GM10248 (cell line): ENCODE measurements around the gene ZNF664.

Experiments used
- CTCF ChIA-PET: fragments of 300-600 bp; sonication (Branson Sonifier 250); formaldehyde crosslinking; extraction: SDS; loops from one replicate; lab custom pipeline; 2021; ENCODE audit warnings: antibody characterized with exemption; lab: Yijun Ruan, JAX
- POLR2A ChIA-PET: fragments of 350-650 bp; sonication (Branson Sonifier 250); formaldehyde crosslinking; extraction: SDS; loops from one replicate; lab custom pipeline; 2020; ENCODE audit warnings: antibody characterized with exemption; lab: Yijun Ruan, JAX
- DNase-seq: peaks from one replicate; pipeline ENCODE4 v3.0.0; 2012; ENCODE audit errors: extremely low spot score
- TF ChIP-seq, protein P1 (sequence below): IDR thresholded peaks from 2 replicates; pipeline ENCODE4 v1.5.1; 2012; ENCODE audit warnings: mild to moderate bottlenecking, low read depth; ENCODE audit errors: extremely low read depth, missing control alignments, control extremely low read depth

The ZNF664 gene

DNA sequence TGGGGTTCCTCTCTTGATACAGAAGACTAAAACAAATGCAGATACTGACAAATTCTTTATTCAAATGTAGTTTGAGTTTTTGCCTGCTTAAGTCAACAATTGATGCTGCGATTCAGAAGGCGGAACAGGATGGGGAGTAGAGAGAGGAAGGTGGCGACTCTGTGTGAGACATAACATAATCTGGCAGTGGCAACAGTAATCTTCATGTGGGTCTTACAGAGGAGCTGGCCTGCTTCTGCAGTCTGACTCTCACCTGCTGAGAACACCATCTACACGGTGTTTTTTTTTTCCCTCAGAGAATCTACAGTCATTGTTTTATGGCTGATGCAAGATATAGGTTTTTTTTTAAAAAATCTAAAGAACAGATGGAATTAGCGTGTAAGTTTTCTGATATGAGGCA is 10.5 kb upstream of the ZNF664 start:
- CTCF ChIA-PET: interaction anchor here (1.1 to 1.5 kb wide), 3 partner anchors 9 to 25 kb away, joined by 3 to 5 read pairs (median 3); no protein-coding TSS in a partner anchor

DNA sequence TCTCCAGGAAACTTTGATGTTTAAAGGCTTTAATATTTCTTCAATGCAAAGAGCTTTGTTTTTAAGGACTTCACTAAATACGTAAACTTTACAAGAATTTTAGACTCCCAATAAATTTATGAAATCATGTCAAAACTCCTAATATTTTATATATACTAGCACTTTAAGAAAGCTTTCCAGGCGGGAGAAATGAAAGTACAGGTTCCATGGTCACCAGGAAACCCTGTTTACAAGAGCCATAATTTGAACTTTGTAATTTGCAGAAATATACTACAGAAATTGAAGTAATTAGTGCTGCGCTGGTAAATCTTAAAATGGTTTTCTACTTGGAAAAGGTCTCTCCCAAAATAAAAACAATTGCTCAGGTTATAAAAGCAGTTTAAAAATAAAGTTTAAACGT is 9.2 kb upstream of the ZNF664 start:
- CTCF ChIA-PET: interaction anchor here (1.5 to 3.1 kb wide), 2 partner anchors 23 to 60 kb away, joined by 5 to 12 read pairs; no protein-coding TSS in a partner anchor
- DNase-seq: no peak
- POLR2A ChIA-PET: no interaction called here

More for the DNA sequence above, 10.5 kb upstream of the ZNF664 start:
- TF ChIP-seq, protein P1, sequence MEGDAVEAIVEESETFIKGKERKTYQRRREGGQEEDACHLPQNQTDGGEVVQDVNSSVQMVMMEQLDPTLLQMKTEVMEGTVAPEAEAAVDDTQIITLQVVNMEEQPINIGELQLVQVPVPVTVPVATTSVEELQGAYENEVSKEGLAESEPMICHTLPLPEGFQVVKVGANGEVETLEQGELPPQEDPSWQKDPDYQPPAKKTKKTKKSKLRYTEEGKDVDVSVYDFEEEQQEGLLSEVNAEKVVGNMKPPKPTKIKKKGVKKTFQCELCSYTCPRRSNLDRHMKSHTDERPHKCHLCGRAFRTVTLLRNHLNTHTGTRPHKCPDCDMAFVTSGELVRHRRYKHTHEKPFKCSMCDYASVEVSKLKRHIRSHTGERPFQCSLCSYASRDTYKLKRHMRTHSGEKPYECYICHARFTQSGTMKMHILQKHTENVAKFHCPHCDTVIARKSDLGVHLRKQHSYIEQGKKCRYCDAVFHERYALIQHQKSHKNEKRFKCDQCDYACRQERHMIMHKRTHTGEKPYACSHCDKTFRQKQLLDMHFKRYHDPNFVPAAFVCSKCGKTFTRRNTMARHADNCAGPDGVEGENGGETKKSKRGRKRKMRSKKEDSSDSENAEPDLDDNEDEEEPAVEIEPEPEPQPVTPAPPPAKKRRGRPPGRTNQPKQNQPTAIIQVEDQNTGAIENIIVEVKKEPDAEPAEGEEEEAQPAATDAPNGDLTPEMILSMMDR: no peak
- DNase-seq: no peak
- POLR2A ChIA-PET: no interaction called here

DNA sequence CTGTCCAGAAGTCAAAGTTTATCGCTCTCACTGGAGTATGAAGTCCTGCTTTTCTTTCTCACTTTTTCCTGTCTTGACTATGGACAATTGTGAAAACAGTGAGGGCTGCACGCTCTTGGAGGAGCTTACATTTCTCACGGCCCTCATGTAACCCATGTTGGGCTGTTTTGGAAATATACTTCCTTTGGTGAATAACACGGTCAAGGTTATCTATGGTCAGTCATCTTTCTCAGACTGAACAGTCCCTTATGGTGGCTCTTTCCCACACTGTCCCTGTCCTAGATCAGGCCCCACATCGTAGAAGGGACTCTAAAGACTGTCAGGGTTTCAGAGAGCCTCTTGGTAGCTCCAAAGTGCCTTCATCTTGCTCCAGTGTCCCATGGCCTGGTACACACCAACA is 7.6 kb upstream of the ZNF664 start:
- CTCF ChIA-PET: interaction anchor here (1.1 to 3.1 kb wide), 5 partner anchors 11 to 61 kb away, joined by 3 to 12 read pairs (median 5); no protein-coding TSS in a partner anchor
- TF ChIP-seq, protein P1: no peak
- POLR2A ChIA-PET: no interaction called here
- no peak for DNase-seq

More for the DNA sequence above, 9.2 kb upstream of the ZNF664 start:
- TF ChIP-seq, protein P1: no peak

DNA sequence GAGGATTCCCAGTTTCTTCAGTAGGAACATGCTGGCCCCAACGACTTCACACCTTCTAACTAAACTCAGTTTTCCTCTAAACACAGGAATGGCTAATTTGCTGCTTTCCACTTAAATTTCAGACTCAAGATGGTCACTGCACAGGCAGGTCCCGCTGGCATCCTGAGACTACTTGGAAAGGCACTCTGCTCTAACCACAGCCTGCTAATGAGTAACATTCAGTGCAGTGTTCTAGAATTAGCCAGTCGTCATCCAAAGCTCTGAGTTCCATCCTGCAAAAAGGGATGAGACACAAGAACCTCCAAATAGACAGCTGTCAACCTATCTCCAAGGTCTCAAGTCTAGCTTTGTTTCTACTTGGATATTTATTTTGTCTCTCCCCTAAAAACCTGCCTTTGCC is 6.4 kb upstream of the ZNF664 start:
- DNase-seq: no peak
- TF ChIP-seq, protein P1: no peak
- ChIA-PET POLR2A (no interaction called here), CTCF (interaction anchor here (1.5 to 3.1 kb wide), 3 partner anchors 17 to 62 kb away, joined by 3 to 12 read pairs (median 11); no protein-coding TSS in a partner anchor)

DNA sequence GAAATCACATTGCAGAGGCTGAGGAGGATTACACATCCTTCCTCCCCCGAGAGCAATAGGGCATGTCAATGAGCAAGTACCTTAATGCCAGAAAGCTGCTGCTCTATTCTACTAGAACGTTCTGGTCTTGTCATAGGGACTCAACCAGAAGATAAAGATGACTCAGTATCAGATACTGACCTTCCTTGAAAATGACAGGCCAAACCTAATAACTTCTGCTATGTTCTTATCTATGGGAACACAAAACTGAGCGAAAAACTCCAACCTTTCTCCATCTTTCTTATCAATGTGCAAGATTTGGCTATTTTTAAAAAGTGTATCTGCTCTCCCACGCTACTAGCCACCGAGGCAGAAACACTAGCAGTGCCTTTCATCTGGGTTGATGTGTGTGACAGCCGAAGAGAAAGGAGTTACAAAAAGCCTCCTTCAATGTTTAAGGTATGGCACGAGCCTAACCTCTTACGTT is 5.9 kb upstream of the ZNF664 start:
- DNase-seq: no peak
- ChIA-PET POLR2A (no interaction called here), CTCF (no interaction called here)
- TF ChIP-seq, protein P1: no peak

DNA sequence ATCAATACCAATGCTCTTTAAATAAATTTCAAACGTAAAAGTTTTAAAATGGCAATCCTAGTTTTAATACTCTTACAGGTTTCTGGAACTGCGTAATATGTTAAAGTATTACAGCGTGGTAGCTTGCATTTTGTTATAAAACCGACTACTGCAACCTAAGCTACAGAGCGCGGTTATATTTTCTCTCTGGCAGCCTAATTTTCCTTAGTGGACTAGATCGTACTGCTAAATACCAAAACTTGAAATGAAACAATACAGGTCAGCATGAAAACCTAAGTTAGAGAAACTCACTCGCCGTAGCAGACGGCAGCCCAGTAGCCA is 1.6 kb upstream of the ZNF664 start:
- ChIA-PET CTCF (interaction anchor here (1.3 kb wide), 1 partner anchor 61 kb away, joined by 3 read pairs; no protein-coding TSS in a partner anchor), POLR2A (no interaction called here)
- DNase-seq: no peak
- TF ChIP-seq, protein P1: no peak
